ENCODE results near the gene C14orf93. TPM values are rescaled to one million over a fixed set of nuclear protein-coding genes. Genes with fewer than 3 reads are reported as not detected.

C14orf93 gene
- total and polyA plus RNA-seq, 4 donors: 7.5 to 14.9 (median 9.3) TPM

DNA sequence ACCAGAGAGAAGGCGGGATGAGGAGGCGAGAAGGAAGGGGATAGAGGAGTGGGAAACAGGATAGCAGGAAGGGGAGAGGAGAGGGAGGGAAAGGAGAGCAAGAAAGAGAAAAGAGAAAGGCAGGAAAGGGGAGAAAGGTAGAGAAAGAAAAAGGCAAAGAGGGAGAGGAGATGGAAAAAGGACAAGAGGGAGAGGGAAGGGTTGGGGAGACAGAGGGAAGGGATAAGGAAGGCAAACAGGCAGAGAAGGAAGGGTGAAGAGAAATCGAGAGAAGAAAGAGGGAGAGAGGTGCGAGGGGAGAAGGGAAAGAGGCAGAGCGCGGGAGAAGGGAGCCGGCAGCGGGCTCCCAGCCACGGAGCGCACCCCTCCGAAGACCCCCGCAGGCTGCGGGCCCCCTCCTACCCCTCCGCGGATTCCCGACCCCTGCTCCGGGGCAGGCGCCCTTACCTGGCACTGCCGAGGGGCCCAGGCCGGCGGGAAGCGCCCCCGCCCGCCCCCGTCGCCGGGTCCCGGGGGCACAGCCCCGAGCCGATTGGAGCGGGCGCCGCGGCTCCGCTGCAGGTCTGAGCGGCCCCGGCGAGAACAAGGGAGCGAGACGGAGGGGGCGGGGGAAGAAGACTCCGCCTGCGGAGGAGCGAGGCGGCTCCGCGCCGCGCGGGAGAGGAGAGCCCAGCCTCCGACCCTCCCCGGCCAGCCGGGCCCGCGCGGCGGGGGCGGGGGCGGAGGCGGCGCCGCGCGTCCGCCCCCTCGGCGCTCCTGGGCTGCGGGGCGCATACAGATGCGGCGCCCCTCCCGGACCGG is 47.2 kb upstream of the C14orf93 start, which contains the start of gene CDH24:
CDH24 (minus strand) TSS at position 565 of the 801 bp plus-strand sequence. CDS start 1,787 bp downstream, outside the sequence.
- ATAC-seq (ENCODE audit: insufficient read depth, low FRiP score) (peak; percentile 46), DNase-seq (peak; percentile 80 to 90 (median 85))
- peak within 1 kb of the TSS; percentile 51 for H3K4me3 ChIP-seq
- peaks cover under 1 to 21% (median 4%) of the 10 kb centered on the region in 5 donors for H3K4me1 ChIP-seq (ENCODE audit: control insufficient read depth in 5 of 5, insufficient read depth in 5 of 5, low read length in 5 of 5)
- peak within 1 kb of the TSS in 1 of 2 donors; percentile 67 for H3K9ac ChIP-seq (ENCODE audit: insufficient read depth in 1 of 2, low read length in 2 of 2)
- peaks cover under 1 to 27% (median 16%) of the 10 kb centered on the region in 4 donors for H3K36me3 ChIP-seq (ENCODE audit: control insufficient read depth in 4 of 4, insufficient read depth in 4 of 4, low read length in 4 of 4)
- H3K9me3 ChIP-seq (ENCODE audit: control insufficient read depth in 4 of 4, insufficient read depth in 3 of 4, low read length in 3 of 4): no peaks in the 10 kb centered on the region
- peak within 1 kb of the TSS in 1 of 2 donors; percentile 55 for H3K27ac ChIP-seq (ENCODE audit: low read depth in 1 of 2, low read length in 1 of 2)
- 2% methylated on average over 37 to 73 of the region's 73 CpGs for WGBS, 2 donors
- TF ChIP-seq, protein P1, sequence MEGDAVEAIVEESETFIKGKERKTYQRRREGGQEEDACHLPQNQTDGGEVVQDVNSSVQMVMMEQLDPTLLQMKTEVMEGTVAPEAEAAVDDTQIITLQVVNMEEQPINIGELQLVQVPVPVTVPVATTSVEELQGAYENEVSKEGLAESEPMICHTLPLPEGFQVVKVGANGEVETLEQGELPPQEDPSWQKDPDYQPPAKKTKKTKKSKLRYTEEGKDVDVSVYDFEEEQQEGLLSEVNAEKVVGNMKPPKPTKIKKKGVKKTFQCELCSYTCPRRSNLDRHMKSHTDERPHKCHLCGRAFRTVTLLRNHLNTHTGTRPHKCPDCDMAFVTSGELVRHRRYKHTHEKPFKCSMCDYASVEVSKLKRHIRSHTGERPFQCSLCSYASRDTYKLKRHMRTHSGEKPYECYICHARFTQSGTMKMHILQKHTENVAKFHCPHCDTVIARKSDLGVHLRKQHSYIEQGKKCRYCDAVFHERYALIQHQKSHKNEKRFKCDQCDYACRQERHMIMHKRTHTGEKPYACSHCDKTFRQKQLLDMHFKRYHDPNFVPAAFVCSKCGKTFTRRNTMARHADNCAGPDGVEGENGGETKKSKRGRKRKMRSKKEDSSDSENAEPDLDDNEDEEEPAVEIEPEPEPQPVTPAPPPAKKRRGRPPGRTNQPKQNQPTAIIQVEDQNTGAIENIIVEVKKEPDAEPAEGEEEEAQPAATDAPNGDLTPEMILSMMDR (IDR thresholded peaks at IDR 0.05; ENCODE audit: control extremely low read depth, extremely low read depth): no peak
- no peaks in the 10 kb centered on the region for H3K27me3 ChIP-seq (ENCODE audit: control insufficient read depth in 3 of 3, insufficient read depth in 3 of 3, low read length in 2 of 3)

DNA sequence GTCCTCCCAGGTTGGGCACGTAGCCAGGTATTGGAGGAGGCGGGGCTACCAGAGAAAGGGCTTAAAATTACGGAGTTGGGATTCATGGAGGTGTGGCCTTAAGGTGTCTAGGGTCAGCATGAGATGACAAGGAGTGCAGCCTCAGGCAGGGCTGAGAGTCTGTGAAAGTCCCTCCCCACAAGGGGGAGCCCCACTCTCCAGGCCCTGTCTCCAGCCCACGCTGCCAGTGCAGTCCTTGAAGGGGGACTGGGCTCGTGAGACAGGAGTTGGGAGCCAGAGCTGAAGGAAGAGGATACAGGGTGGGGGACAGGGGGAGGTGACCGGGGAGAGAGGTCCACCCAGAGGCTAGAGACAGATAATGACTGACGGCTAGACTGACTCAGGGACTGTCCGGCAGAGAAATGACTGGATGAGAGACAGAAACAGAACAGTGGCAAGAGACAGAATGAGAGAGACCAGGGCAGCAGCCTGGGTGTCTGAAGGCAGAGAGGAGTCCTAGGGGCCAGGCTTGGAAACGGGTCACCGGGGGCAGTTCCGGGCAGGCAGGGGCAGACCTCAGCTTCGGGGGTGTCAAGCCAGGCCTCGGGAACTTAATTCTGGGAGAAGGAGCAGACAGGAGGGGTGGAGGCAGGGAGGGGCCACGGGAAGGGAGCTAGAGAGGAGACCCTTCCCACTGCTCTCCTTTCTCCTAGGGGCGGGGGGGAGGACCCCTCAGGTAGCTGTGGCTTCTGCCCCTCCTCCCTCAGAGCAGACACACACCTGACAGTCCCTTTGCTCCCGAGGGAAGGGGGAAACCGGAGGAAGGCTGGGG is 46.4 kb upstream of the C14orf93 start:
- Histone ChIP-seq H3K36me3 (ENCODE audit: control insufficient read depth in 4 of 4, insufficient read depth in 4 of 4, low read length in 4 of 4) (peaks cover 0 to 21% (median 13%) of the 10 kb centered on the region in 4 donors), H3K9me3 (ENCODE audit: control insufficient read depth in 4 of 4, insufficient read depth in 3 of 4, low read length in 3 of 4) (no peaks in the 10 kb centered on the region), H3K4me3 (no peak overlapping the region), H3K4me1 (ENCODE audit: control insufficient read depth in 5 of 5, insufficient read depth in 5 of 5, low read length in 5 of 5) (peaks cover 0 to 18% (median 0%) of the 10 kb centered on the region in 5 donors), H3K27ac (ENCODE audit: low read depth in 1 of 2, low read length in 1 of 2) (peak overlapping the region in 1 of 2 donors; percentile 4), H3K27me3 (ENCODE audit: control insufficient read depth in 3 of 3, insufficient read depth in 3 of 3, low read length in 2 of 3) (no peaks in the 10 kb centered on the region), H3K9ac (ENCODE audit: insufficient read depth in 1 of 2, low read length in 2 of 2) (no peak overlapping the region)
- ATAC-seq (ENCODE audit: insufficient read depth, low FRiP score) (peak; percentile 54), DNase-seq (peak in 2 of 3 donors; percentile 54 to 55)
- 8 to 10% methylated on average over 17 of the region's 17 CpGs for WGBS, 2 donors
- TF ChIP-seq, protein P1 (IDR thresholded peaks at IDR 0.05; ENCODE audit: control extremely low read depth, extremely low read depth): peak; percentile 32

DNA sequence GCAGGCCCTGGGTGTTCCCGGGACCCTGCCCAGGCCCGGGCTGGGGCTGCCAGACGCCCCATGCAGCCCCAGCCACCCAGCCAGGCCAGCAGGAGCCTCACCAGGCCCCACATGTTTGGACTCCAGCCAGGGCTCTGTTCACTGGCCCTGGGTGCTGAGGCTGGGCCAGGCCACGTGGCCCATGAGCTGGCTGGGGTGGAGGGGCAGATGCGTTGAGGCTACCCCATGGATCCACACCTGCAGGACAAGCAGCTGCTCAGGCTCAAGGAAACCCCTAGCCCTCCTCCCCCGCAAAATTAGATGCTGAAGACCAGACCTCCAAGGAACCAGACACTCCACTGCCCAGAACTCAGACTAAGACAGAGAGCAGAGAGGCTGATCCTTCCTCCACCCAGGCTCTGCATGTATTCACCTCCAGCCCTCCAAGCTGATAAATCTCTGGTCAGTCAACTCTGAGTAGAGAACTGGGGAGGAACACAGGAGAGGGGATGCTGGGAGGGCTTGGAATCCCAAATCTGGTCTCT is 45.7 kb upstream of the C14orf93 start:
- Histone ChIP-seq H3K36me3 (ENCODE audit: control insufficient read depth in 4 of 4, insufficient read depth in 4 of 4, low read length in 4 of 4) (peaks cover 0 to 15% (median 10%) of the 10 kb centered on the region in 4 donors), H3K4me3 (no peak overlapping the region), H3K4me1 (ENCODE audit: control insufficient read depth in 5 of 5, insufficient read depth in 5 of 5, low read length in 5 of 5) (peaks cover 0 to 18% (median 0%) of the 10 kb centered on the region in 5 donors), H3K27me3 (ENCODE audit: control insufficient read depth in 3 of 3, insufficient read depth in 3 of 3, low read length in 2 of 3) (no peaks in the 10 kb centered on the region), H3K27ac (ENCODE audit: low read depth in 1 of 2, low read length in 1 of 2) (no peak overlapping the region), H3K9ac (ENCODE audit: insufficient read depth in 1 of 2, low read length in 2 of 2) (no peak overlapping the region), H3K9me3 (ENCODE audit: control insufficient read depth in 4 of 4, insufficient read depth in 3 of 4, low read length in 3 of 4) (no peaks in the 10 kb centered on the region)
- DNase-seq: no peak
- WGBS, 2 donors: 81 to 93% methylated on average over 6 of the region's 6 CpGs
- TF ChIP-seq, protein P1 (IDR thresholded peaks at IDR 0.05; ENCODE audit: control extremely low read depth, extremely low read depth): no peak
- no peak for ATAC-seq (ENCODE audit: insufficient read depth, low FRiP score)
